ENCODE measurements around the gene OR2L8.

- TF ChIP-seq CTCF (IDR thresholded peaks at IDR 0.05) (no peak), EZH2 (IDR thresholded peaks at IDR 0.05; ENCODE audit: borderline replicate concordance, insufficient read depth, low read depth, low read length, poor library complexity, severe bottlenecking) (no peak)
These were observed 42.7 kb upstream of the OR2L8 start for GRCh38 chr1:247905910-247906503.
